CMK (cell line): Measurements from ENCODE around the gene SLC7A6OS.
A peak's percentile ranks its signal among the peaks of the same experiment; 100 is the strongest.

Source experiments
- DNase-seq: peaks from one replicate; pipeline ENCODE4 v3.0.0-alpha.2; 2010; ENCODE audit warnings: low read depth

Gene SLC7A6OS

GRCh38 chr16:68344252-68344651, 33.5 kb upstream of the SLC7A6OS start:
- no peak for DNase-seq

GRCh38 chr16:68343137-68343536, 32.4 kb upstream of the SLC7A6OS start:
- no peak for DNase-seq

- DNase-seq = no peak
These were observed 31.9 kb upstream of the SLC7A6OS start for GRCh38 chr16:68342620-68343019.

- DNase-seq = no peak
These were observed 28.5 kb upstream of the SLC7A6OS start for GRCh38 chr16:68339214-68339613.

- DNase-seq = no peak
These were observed 27.8 kb upstream of the SLC7A6OS start for GRCh38 chr16:68338326-68339119.

GRCh38 chr16:68335175-68335574, 24.4 kb upstream of the SLC7A6OS start:
- DNase-seq = no peak

GRCh38 chr16:68332411-68333121, 21.8 kb upstream of the SLC7A6OS start:
- DNase-seq = no peak

GRCh38 chr16:68331879-68332410, 21.2 kb upstream of the SLC7A6OS start:
- DNase-seq = no peak

- DNase-seq = no peak
These were observed 18.2 kb upstream of the SLC7A6OS start for GRCh38 chr16:68328860-68329390.

GRCh38 chr16:68328151-68328859, 17.6 kb upstream of the SLC7A6OS start:
- peak; percentile 63 for DNase-seq

GRCh38 chr16:68324780-68325357, 14.1 kb upstream of the SLC7A6OS start:
- no peak for DNase-seq

- DNase-seq = no peak
These were observed 13.6 kb upstream of the SLC7A6OS start for GRCh38 chr16:68324336-68324735.

- DNase-seq = no peak
These were observed 8.6 kb upstream of the SLC7A6OS start for GRCh38 chr16:68319185-68319908.

- no peak for DNase-seq
These were observed 2.4 kb upstream of the SLC7A6OS start for GRCh38 chr16:68313116-68313515.

GRCh38 chr16:68310437-68310773, 341 bp downstream of the SLC7A6OS start:
- DNase-seq = no peak

- DNase-seq = no peak
These were observed 947 bp downstream of the SLC7A6OS start for GRCh38 chr16:68309799-68310198.

- DNase-seq = no peak
These were observed 4.1 kb downstream of the SLC7A6OS start for GRCh38 chr16:68306633-68307032.

- DNase-seq = no peak
These were observed 9.8 kb downstream of the SLC7A6OS start for GRCh38 chr16:68300734-68301459.

GRCh38 chr16:68299571-68300453, 10.9 kb downstream of the SLC7A6OS start:
- no peak for DNase-seq
